Amygdala (tissue), 56 donors: Measurements from ENCODE around the gene PTPRM.

Experiments
- DNase-seq, 56 donors: peaks; one replicate each; lab custom pipeline; 2025; lab: John Stamatoyannopoulos, UW

PTPRM gene

GRCh38 chr18:7840411-7840810, 273.3 kb downstream of the PTPRM start:
- no peak for DNase-seq

GRCh38 chr18:7844017-7844416, 276.9 kb downstream of the PTPRM start:
- DNase-seq = no peak

GRCh38 chr18:7844418-7844817, 277.3 kb downstream of the PTPRM start:
- no peak for DNase-seq

GRCh38 chr18:7846335-7846734, 279.2 kb downstream of the PTPRM start:
- no peak for DNase-seq

- DNase-seq = no peak
These were observed 280.4 kb downstream of the PTPRM start for GRCh38 chr18:7847357-7848053.

- DNase-seq = no peak
These were observed 280.9 kb downstream of the PTPRM start for GRCh38 chr18:7848054-7848412.

GRCh38 chr18:7850446-7850845, 283.3 kb downstream of the PTPRM start:
- no peak for DNase-seq

GRCh38 chr18:7855028-7855427, 287.9 kb downstream of the PTPRM start:
- no peak for DNase-seq

GRCh38 chr18:7855671-7856070, 288.6 kb downstream of the PTPRM start:
- DNase-seq = no peak

GRCh38 chr18:7856116-7856515, 289.0 kb downstream of the PTPRM start:
- DNase-seq = no peak

- DNase-seq = no peak
These were observed 289.6 kb downstream of the PTPRM start for GRCh38 chr18:7856733-7857132.

GRCh38 chr18:7857562-7857961, 290.4 kb downstream of the PTPRM start:
- no peak for DNase-seq

GRCh38 chr18:7859122-7859521, 292.0 kb downstream of the PTPRM start:
- DNase-seq = no peak

- DNase-seq = no peak
These were observed 303.1 kb downstream of the PTPRM start for GRCh38 chr18:7870266-7870665.

GRCh38 chr18:7870855-7871254, 303.7 kb downstream of the PTPRM start:
- DNase-seq = no peak

- DNase-seq = no peak
These were observed 304.7 kb downstream of the PTPRM start for GRCh38 chr18:7871560-7872456.

- no peak for DNase-seq
These were observed 305.5 kb downstream of the PTPRM start for GRCh38 chr18:7872569-7872968.

GRCh38 chr18:7873316-7873715, 306.2 kb downstream of the PTPRM start:
- no peak for DNase-seq

GRCh38 chr18:7876354-7877104, 309.4 kb downstream of the PTPRM start:
- DNase-seq = no peak

GRCh38 chr18:7877609-7878008, 310.5 kb downstream of the PTPRM start:
- no peak for DNase-seq
